ENCODE measurements around the gene LRRC4C. TPM values are rescaled to one million over a fixed set of nuclear protein-coding genes. Genes with fewer than 3 reads are reported as not detected.

The LRRC4C gene
- total and polyA plus RNA-seq, 10 of the 15 experiments (the other 5 are each of a cell fraction or from before 2014, with no cell fraction given) = 1.5 TPM; not detected in 9

GRCh38 chr11:40938002-40938401 is 521.5 kb downstream of the LRRC4C start:
- Histone ChIP-seq H3K4me2 (ENCODE audit: control insufficient read depth, insufficient read depth) (no peak overlapping the region), H4K20me1 (ENCODE audit: control insufficient read depth, insufficient read depth) (no peaks in the 10 kb centered on the region), H3K79me2 (ENCODE audit: control insufficient read depth, insufficient read depth, low read length) (no peaks in the 10 kb centered on the region), H2AFZ (ENCODE audit: control insufficient read depth, low read depth, low read length) (no peak overlapping the region), H3K27ac (ENCODE audit: control insufficient read depth, insufficient read depth) (no peak overlapping the region), H3K4me3 (no peak overlapping the region), H3K9me3 (replicated peaks; ENCODE audit: control insufficient read depth, insufficient read depth, low read length) (no peaks in the 10 kb centered on the region), H3K9ac (ENCODE audit: control insufficient read depth, insufficient read depth, low read length) (no peak overlapping the region), H3K36me3 (ENCODE audit: control insufficient read depth in 2 of 2, insufficient read depth in 2 of 2, low read length in 1 of 2) (no peaks in the 10 kb centered on the region), H3K4me1 (ENCODE audit: control insufficient read depth, insufficient read depth, low read length) (no peaks in the 10 kb centered on the region), H3K27me3 (replicated peaks in 1 of 2; ENCODE audit: control insufficient read depth in 2 of 2, insufficient read depth in 2 of 2, low read length in 1 of 2) (no peaks in the 10 kb centered on the region)
- POLR2A ChIA-PET = no interaction called here
- RAD21 ChIA-PET (ENCODE audit: unreplicated experiment) = no interaction called here
- DNase-seq (ENCODE audit: low read depth, low spot score) = no peak
- SMC1A ChIA-PET (ENCODE audit: uncharacterized antibody, unreplicated experiment) = interaction anchor here (0.5 kb wide), 1 partner anchor 10 kb away, joined by 3 read pairs; no protein-coding TSS in a partner anchor
- in situ Hi-C loops (cut with MboI) (no loop called here), intact Hi-C loops (cut with micrococcal nuclease; ENCODE audit: unreplicated experiment) (loop anchor here (10.0 kb wide), 1 partner anchor 267 kb away; no protein-coding TSS in a partner anchor)
- FAIRE-seq = no peak
- no TSS peak for BruUV-seq (replicated peaks)
- WGBS (ENCODE audit: insufficient coverage, insufficient replicate concordance, low lambda C conversion rate, missing lambda C conversion rate) = 30% methylated on average over 4 of the region's 4 CpGs
- no peak for TF ChIP-seq SREBF2 (IDR thresholded peaks at IDR 0.05; ENCODE audit: low read length)
- ATAC-seq = no peak
- CTCF ChIA-PET = interaction anchor here (0.6 to 0.7 kb wide), 2 partner anchors 49 to 251 kb away, joined by 3 read pairs; no protein-coding TSS in a partner anchor

- H3K36me3 ChIP-seq (ENCODE audit: control insufficient read depth in 2 of 2, insufficient read depth in 2 of 2, low read length in 1 of 2) = no peaks in the 10 kb centered on the region
- FAIRE-seq (no peak), DNase-seq (ENCODE audit: low read depth, low spot score) (no peak), ATAC-seq (no peak)
- H3K4me3 ChIP-seq = no peak overlapping the region
- in situ Hi-C loops (cut with MboI) (no loop called here), intact Hi-C loops (cut with micrococcal nuclease; ENCODE audit: unreplicated experiment) (no loop called here)
- no peak overlapping the region for H3K4me2 ChIP-seq (ENCODE audit: control insufficient read depth, insufficient read depth)
- BruUV-seq (replicated peaks) = no TSS peak
- SMC1A ChIA-PET (ENCODE audit: uncharacterized antibody, unreplicated experiment) = interaction anchor here (1.4 kb wide), 1 partner anchor 276 kb away, joined by 6 read pairs; no protein-coding TSS in a partner anchor
- no peaks in the 10 kb centered on the region for H3K79me2 ChIP-seq (ENCODE audit: control insufficient read depth, insufficient read depth, low read length)
- POLR2A ChIA-PET = no interaction called here
- no peaks in the 10 kb centered on the region for H3K27me3 ChIP-seq (replicated peaks in 1 of 2; ENCODE audit: control insufficient read depth in 2 of 2, insufficient read depth in 2 of 2, low read length in 1 of 2)
- CTCF ChIA-PET = interaction anchor here (1.0 to 1.1 kb wide), 2 partner anchors 18 to 276 kb away, joined by 3 to 5 read pairs; no protein-coding TSS in a partner anchor
- no peaks in the 10 kb centered on the region for H3K4me1 ChIP-seq (ENCODE audit: control insufficient read depth, insufficient read depth, low read length)
- H3K27ac ChIP-seq (ENCODE audit: control insufficient read depth, insufficient read depth) = no peak overlapping the region
- TF ChIP-seq SP1 (IDR thresholded peaks at IDR 0.05; ENCODE audit: low read depth, low read length) (no peak), ZNF207 (IDR thresholded peaks at IDR 0.05; ENCODE audit: borderline replicate concordance) (no peak), PBX3 (IDR thresholded peaks at IDR 0.05; ENCODE audit: insufficient replicate concordance, low read depth, low read length) (no peak), CREM (IDR thresholded peaks at IDR 0.05; ENCODE audit: low read depth) (no peak), MYC (IDR thresholded peaks at IDR 0.05; ENCODE audit: insufficient read depth, insufficient read length, insufficient replicate concordance, low read length, severe bottlenecking) (no peak), STAT3 (IDR thresholded peaks at IDR 0.05; ENCODE audit: low read depth, low read length) (no peak), BRCA1 (IDR thresholded peaks at IDR 0.05; ENCODE audit: low read depth, low read length) (no peak)
- 44% methylated on average over 2 of the region's 2 CpGs for WGBS (ENCODE audit: insufficient coverage, insufficient replicate concordance, low lambda C conversion rate, missing lambda C conversion rate)
- H2AFZ ChIP-seq (ENCODE audit: control insufficient read depth, low read depth, low read length) = no peak overlapping the region
- no peak overlapping the region for H3K9ac ChIP-seq (ENCODE audit: control insufficient read depth, insufficient read depth, low read length)
- H4K20me1 ChIP-seq (ENCODE audit: control insufficient read depth, insufficient read depth) = no peaks in the 10 kb centered on the region
- RAD21 ChIA-PET (ENCODE audit: unreplicated experiment) = interaction anchor here (1.2 to 1.8 kb wide), 2 partner anchors 250 to 276 kb away, joined by 3 to 8 read pairs; no protein-coding TSS in a partner anchor
- H3K9me3 ChIP-seq (replicated peaks; ENCODE audit: control insufficient read depth, insufficient read depth, low read length) = no peaks in the 10 kb centered on the region
These were observed 534.5 kb downstream of the LRRC4C start for GRCh38 chr11:40924915-40925314.
